Osteocyte (in vitro differentiated cells): Measurements from ENCODE around the gene VASH2. TPM values are rescaled to one million over a fixed set of nuclear protein-coding genes. Genes with fewer than 3 reads are reported as not detected.

ENCODE experiments used
- DNase-seq: peaks from one replicate; pipeline ENCODE4 v3.0.0; 2021; ENCODE audit warnings: mixed read lengths; ENCODE audit not compliant: unreplicated experiment; ENCODE audit errors: extremely low spot score
- H3K27ac Mint-ChIP-seq: one replicate; pipeline ENCODE4 v1.8.0; 2021; ENCODE audit warnings: mild to moderate bottlenecking, mixed read lengths; ENCODE audit not compliant: unreplicated experiment
- H3K27me3 Mint-ChIP-seq: one replicate; pipeline ENCODE4 v1.8.0; 2021; ENCODE audit warnings: mixed read lengths; ENCODE audit not compliant: unreplicated experiment
- H3K36me3 Mint-ChIP-seq: one replicate; pipeline ENCODE4 v1.8.0; 2021; ENCODE audit warnings: mixed read lengths; ENCODE audit not compliant: unreplicated experiment
- H3K4me1 Mint-ChIP-seq: one replicate; pipeline ENCODE4 v1.8.0; 2021; ENCODE audit warnings: mixed read lengths; ENCODE audit not compliant: unreplicated experiment
- H3K4me3 Mint-ChIP-seq: one replicate; pipeline ENCODE4 v1.8.0; 2021; ENCODE audit warnings: mild to moderate bottlenecking, moderate library complexity, mixed read lengths; ENCODE audit not compliant: unreplicated experiment
- H3K9me3 Mint-ChIP-seq: one replicate; pipeline ENCODE4 v1.8.0; 2021; ENCODE audit warnings: mixed read lengths; ENCODE audit not compliant: unreplicated experiment
- CTCF ChIP-seq: fragments of 200-600 bp; sonication (generic); IDR thresholded peaks from 2 replicates; pipeline ENCODE4 v1.5.0; 2021; ENCODE audit warnings: antibody characterized with exemption, mild to moderate bottlenecking, moderate library complexity
- total RNA-seq: library from RNA; stranded (reverse); gene quantifications from 2 replicates; pipeline ENCODE4 v1.2.1, GENCODE V29; 2021

VASH2 gene
- total RNA-seq, 1 donor from 2014 or later: 3.3 TPM

- DNase-seq: no peak
- no peak overlapping the region for H3K27ac Mint-ChIP-seq
- H3K4me1 Mint-ChIP-seq: no peaks in the 10 kb centered on the region
- H3K4me3 Mint-ChIP-seq: no peak overlapping the region
- H3K27me3 Mint-ChIP-seq: peaks cover 8% of the 10 kb centered on the region
- peaks cover 10% of the 10 kb centered on the region for H3K36me3 Mint-ChIP-seq
- no peak for TF ChIP-seq CTCF
- no peaks in the 10 kb centered on the region for H3K9me3 Mint-ChIP-seq
Measured at GRCh38 chr1:212957546-212957945, 7.2 kb downstream of the VASH2 start.

GRCh38 chr1:212958175-212958574 is 7.8 kb downstream of the VASH2 start:
- TF ChIP-seq CTCF: no peak
- H3K9me3 Mint-ChIP-seq: no peaks in the 10 kb centered on the region
- peaks cover 10% of the 10 kb centered on the region for H3K36me3 Mint-ChIP-seq
- H3K27ac Mint-ChIP-seq: no peak overlapping the region
- no peak overlapping the region for H3K4me3 Mint-ChIP-seq
- DNase-seq: no peak
- H3K4me1 Mint-ChIP-seq: no peaks in the 10 kb centered on the region
- H3K27me3 Mint-ChIP-seq: peaks cover 8% of the 10 kb centered on the region

GRCh38 chr1:212959266-212960220 is 9.2 kb downstream of the VASH2 start:
- Mint-ChIP-seq H3K27ac (no peak overlapping the region), H3K4me1 (no peaks in the 10 kb centered on the region), H3K36me3 (peaks cover 10% of the 10 kb centered on the region), H3K4me3 (no peak overlapping the region), H3K27me3 (peaks cover 8% of the 10 kb centered on the region), H3K9me3 (no peaks in the 10 kb centered on the region)
- no peak for DNase-seq
- TF ChIP-seq CTCF: no peak

GRCh38 chr1:212960932-212961331 is 10.6 kb downstream of the VASH2 start:
- peaks cover 10% of the 10 kb centered on the region for H3K36me3 Mint-ChIP-seq

More at GRCh38 chr1:212960932-212961331, 10.6 kb downstream of the VASH2 start:
- Mint-ChIP-seq H3K4me1 (no peaks in the 10 kb centered on the region), H3K27me3 (peaks cover 6% of the 10 kb centered on the region), H3K4me3 (no peak overlapping the region), H3K9me3 (no peaks in the 10 kb centered on the region), H3K27ac (no peak overlapping the region)
- no peak for DNase-seq
- no peak for TF ChIP-seq CTCF
